GM18867 (cell line): ENCODE results near the gene EXTL1.

Source experiments
- ATAC-seq: cut with Tn5 transposase; IDR thresholded peaks from one replicate; pipeline ENCODE4 v1.9.1; 2021; ENCODE audit warnings: mild to moderate bottlenecking, moderate library complexity; ENCODE audit not compliant: unreplicated experiment

EXTL1 gene

DNA sequence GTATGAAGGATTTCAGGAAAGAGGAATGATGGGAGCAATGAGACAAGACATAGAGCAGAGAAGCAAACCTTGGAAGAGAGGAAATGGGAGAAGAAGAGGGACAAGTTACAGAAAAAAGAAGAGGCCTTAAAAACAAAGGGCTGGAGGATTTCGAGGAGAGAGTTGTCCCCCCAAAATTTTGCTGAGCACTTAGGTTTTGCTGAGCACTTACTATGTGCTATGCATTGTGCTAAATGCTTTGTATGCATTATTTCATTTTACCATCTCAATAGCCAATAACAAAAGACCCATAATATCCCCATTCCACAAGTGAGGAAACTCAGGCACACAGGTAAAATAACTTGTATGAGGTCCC lies 48.3 kb downstream of the EXTL1 start:
- ATAC-seq, result no peak

DNA sequence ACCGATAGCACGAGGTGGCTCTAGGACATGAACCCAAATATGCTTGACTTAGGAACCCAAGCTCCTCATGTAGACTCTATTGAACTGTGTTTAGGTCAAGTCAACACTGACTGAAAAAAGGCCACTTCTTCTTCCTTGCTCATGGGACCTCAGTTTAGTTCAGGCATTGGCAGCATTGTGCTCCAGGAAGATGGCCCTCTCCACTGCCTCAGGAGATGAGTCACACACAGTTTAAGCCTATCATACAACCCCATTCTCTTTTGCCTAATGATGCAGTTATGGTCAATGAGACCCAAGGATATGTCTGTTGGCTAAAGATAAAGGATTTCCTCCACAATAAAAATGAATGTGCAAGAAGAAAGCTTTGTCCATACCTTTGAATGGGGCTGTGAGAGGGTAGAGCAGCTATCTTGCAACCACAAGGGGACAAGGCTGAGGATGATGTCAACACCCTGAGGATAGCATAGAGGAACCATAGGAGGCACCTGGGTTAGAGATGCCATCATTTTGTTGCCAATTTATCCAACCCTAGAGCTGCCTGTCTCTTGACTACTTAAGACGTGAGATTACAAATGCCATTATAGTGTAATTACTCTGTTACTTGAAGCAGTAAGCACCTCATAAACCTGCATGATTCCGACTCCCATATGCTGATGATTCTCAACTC lies 48.9 kb downstream of the EXTL1 start:
- ATAC-seq, result no peak

DNA sequence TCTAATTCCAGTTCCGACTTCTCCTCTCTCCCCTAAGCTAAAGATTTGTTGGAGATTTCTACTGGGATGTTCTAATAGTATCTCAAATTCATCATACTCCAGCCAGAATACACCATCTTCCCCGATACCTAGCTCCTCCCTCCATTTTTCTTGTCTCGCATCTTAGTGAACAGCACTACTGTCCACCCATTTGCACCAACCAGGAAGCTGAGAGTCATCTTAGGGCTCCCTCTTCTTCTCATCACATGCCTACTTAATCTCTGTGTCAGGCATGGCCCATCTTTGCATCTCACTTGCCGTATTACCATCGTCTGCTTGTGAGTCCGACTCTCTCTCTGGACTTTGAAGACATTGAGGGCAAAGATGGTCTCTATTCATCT lies 49.4 kb downstream of the EXTL1 start:
- ATAC-seq, result no peak

DNA sequence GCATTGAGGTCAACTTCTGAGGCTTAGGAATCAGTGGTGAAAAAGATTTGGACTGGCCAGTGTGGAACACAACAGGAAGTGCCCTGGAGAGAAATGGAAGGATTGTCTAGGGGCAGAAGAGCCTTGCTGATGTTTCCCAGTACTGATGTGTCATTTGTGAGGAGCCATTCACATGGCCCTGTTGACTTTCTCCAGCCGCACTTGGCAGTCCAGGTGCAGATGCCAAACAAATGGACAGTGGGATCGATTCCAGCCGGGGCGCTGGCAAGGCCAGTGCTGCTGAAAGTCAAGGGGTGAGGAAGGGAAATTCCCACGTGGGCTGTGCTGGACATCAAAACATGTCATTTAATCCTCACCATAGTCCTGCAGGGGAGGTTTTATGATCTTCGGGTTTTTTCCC lies 50.7 kb downstream of the EXTL1 start:
- no peak for ATAC-seq

DNA sequence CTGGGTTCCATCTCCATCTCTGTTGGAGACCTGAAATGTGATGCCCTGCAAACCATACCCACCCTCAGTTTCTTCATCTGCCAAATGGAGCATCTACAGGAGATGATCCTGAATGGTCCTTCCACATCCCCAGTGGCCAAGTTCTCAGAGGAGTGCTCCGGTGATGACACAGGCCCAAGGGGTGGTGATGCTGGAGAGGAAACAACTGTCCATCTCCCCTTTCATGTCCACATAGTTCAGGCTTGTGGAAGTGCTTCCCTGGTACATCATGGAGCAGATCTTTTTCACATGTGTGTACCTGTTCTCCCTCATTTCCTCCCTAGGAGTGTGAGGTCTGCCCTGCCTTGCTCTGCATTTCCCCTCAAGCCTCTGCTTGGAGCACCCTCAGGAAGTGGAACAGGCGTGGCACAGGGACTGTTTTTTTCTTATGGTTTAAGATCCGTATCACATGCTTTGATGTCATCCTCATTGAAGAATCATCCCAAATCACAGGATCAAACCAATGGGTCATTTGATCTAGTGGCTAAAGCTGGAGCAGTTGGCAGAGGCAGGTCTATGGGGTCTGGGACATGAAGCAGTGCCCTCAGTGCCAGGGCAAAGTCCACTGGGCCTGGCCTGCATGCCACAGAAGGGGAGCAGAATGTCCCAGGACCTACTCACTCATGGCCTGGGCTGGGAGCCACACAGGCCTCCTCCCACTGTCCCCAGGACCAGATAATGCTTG lies 54.0 kb downstream of the EXTL1 start:
- ATAC-seq, result no peak

DNA sequence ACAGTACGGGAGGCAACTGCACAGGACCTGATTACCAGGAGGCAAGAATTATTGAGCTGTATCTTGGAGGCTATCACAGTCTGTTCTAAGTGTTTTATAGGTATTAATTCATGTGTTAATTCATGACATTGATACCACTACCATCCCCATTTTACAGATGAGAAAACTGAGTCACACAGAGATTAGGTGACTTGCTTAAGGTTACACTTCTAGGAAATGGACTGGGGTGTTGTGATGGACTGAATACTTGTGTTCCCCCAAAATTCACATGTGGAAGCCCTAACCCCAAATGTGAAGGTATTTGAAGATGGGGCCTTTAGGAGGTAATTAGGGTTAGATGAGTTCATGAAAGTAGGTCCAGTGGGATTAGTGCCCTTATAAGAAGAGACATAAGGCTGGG lies 55.9 kb downstream of the EXTL1 start:
- no peak for ATAC-seq

DNA sequence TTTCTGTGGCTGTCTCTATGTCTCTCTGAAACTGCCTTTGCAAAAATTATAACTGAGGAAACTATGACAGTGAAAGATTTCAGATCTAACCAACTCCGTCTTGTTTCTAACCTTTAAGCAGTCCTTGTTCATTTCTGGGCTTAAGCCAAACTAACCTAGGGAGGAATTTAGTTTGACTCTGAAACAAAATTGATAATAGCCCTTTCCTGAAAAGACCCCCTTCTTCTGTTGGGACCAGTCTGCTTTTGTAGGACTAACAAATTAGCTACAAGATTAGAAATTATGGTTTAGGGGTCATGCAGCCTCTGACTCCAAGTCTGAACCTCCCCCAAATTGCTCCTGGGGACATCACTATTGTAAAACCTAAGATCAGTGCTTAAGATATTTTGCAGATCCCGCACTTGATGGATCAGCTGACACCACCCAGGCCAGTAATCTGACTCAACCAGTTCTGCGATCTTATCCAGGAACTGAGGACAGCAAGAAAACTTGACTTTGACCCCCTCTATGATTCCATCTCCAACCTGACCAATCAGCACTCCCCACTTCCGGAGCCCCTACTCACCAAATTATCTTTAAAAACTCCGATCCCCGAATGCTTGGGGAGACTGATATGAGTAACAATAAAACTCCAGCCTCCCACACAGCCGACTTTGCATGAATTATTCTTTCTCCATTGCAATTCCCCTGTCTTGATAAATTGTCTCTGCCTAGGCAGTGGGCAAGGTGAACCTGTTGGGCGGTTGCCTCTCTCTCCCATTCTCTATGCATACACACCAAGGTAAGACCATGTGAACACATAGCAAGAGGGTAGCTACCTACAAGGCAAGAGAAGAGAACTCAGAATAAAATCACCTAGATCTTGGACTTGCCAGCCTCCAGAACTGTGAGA lies 57.0 kb downstream of the EXTL1 start:
- ATAC-seq, result no peak

DNA sequence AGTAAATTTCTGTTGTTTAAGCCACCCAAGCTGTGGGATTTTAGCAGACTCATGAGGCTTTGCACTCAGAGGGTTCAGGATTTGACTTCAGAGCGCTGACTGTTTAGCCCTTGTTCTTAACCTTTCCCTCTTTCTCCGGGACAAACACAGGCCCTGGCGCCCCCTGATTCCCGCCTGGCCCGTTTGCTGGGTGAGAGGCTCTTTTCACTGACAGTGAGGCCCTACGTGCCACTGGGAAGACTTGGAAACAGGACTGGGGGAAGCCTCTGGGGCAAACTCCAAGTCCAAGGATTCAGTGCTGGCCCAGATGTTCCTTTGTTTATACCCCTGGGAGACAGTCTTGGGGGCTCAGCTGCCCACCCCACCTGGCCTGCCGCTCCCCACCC lies 57.6 kb downstream of the EXTL1 start:
- no peak for ATAC-seq

DNA sequence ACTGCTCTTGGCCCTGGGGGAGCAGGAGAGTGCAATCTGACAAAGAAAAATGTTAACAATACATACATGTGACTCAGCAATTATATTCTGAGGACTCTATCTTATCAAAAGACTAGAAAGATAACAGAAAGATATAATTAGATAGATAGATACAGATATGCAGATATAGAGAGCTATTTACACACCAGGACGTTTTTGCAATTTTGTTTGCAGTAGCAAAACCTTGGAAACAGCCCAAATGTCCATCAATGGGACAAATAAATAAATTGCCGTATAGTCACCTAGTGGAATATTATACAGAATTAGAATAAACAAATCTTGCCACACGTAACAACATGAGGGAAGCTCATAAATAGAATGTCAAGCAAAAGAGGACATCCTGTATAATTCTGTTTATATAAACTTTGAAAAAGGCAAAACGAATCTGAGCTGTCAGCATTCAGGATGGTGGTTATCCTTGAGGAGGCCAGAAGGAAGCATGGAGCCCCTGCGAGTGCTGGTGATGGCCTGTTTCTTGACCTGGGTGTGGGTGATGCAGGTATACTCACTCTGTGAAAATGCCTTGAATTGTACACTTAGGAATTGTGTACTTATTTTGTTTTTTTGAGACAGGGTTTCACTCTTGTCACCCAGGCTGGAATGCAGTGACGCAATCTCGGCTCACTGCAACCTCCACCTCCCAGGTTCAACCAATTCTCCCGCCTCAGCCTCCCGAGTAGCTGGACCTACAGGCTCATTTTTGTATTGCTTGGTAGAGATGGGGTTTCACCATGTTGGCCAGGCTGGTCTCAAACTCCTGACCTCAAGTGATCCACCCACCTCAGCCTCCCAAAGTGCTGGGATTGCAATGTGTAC lies 58.6 kb downstream of the EXTL1 start:
- no peak for ATAC-seq

DNA sequence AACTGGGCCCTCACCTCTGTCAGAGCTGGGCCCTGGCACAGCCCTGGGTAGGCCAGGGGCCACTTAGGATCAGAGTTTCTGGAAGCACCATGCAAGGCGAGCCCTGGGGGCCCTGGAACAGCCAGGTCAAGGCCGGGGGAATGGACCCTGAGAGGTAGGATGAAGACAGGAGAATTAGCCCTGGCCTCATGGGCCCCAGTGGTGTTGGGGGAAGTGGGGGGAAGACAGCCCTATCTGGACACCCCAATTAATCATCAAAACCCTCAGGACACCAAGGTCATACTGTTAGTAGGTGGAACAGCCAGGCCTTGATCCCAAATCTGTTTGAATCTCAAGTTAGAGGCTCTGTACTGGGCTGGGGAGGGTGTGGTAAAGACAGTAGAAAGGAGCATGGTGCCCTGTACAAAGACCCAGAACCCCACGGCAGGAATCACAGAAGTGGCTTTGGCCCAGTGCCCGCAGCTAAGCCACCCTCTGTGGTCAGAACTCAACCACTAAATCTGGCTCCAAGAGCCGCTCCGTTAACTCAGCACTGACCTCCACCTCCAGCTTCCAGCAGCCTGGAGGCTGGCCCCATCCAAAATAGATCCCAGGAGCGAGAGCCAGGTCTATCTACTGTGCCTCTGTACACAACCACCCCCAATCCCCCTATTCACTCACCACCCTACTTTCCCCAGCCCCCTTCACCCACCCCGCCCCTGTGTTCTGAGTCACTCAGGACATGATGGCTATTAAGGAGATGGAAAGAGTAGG lies 59.9 kb downstream of the EXTL1 start:
- no peak for ATAC-seq

DNA sequence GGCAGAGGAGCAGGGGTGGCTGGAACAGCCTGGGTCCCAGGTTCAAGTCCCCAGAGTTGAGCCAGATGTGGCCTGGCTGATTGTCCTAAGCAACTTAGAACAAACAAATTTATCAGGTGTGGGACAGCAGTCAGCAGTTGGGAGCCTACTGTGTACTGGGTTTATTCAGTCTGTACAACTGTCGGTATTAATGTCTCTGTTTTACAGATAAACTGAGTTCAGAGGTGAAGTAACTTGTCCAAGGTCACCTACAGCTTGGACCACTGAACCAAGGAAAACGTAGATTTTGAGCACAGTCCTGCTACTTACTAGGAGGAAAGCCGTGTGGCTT lies 60.4 kb downstream of the EXTL1 start:
- no peak for ATAC-seq

DNA sequence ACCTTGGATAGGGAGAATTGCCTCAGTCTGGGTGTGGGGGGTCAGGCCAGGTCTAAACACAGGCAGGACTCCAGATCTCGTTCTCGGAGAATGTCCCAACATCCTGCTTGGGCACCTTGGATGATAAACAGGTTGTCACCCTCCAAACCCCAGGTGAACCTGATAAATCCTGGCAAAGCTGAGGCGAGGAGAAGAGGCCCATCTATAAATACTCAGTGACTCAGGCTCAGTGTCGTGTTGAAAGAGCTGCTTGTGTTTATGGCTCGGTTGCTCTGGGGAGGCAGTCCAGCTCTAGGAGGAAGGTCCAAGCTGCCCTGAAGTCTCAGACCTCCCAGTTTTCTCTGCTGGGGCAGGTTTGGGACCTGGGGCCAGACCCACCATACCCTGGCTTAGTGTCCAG lies 61.6 kb downstream of the EXTL1 start:
- ATAC-seq, result no peak

DNA sequence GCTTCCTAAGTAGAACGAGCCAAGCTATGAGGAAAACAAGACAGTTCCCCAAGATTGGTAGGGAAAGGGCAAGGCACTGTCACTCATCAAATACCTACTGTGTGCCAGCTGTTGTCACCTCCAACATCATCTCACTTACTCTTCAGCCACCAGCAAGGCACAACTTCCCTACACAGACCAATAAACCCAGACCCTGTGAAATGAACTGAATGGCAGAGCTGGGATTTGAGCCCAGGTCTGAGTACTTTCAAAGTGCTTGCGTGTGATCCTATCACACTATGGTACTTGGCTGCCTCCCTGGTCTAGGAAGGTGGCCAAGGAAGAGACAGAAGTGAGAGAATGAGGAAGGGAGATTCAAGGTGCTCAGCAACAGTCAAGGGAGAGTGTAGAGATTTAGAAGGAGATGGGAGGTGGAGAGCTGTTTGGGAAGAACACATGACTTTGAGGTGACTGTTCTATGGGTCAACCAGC lies 62.6 kb downstream of the EXTL1 start:
- no peak for ATAC-seq

DNA sequence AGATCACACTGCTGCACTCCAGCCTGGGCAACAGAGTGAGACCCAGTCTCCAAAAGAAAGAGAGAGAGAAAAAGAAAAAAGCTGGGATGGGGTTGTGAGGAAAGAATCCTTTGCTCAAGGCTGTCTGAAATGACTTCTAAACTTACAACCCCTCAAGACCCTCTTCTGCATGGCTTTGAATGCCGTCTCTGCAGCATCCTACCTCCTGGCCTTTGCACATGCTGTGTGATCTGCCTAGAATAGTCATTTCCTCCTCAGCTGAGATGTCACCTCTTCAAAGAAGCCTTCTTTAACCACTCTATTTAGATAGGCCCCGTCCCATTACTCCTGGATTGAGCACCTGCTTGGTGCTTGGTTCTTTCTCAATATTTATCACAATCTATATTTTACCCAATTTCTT lies 63.3 kb downstream of the EXTL1 start:
- no peak for ATAC-seq
